Islet of Langerhans (tissue), 1 donor: ENCODE data around the gene DLG1.

Source experiments
- FAIRE-seq: peaks from one replicate; lab custom pipeline; 2011; peaks lifted over from hg19 to GRCh38; lab: Jason Lieb, UNC

DLG1 gene

GRCh38 chr3:196995646-196996355 is 302.6 kb downstream of the DLG1 start:
- FAIRE-seq: no peak

- no peak for FAIRE-seq
Observed at GRCh38 chr3:196995027-196995426, 303.4 kb downstream of the DLG1 start.

GRCh38 chr3:196994056-196994455 is 304.4 kb downstream of the DLG1 start:
- no peak for FAIRE-seq
